Measurements from ENCODE around the gene GALNT15. TPM values are rescaled to one million over a fixed set of nuclear protein-coding genes. Genes with fewer than 3 reads are reported as not detected.

GALNT15 gene
- total RNA-seq, 2 experiments from 2014 or later, result not detected

DNA sequence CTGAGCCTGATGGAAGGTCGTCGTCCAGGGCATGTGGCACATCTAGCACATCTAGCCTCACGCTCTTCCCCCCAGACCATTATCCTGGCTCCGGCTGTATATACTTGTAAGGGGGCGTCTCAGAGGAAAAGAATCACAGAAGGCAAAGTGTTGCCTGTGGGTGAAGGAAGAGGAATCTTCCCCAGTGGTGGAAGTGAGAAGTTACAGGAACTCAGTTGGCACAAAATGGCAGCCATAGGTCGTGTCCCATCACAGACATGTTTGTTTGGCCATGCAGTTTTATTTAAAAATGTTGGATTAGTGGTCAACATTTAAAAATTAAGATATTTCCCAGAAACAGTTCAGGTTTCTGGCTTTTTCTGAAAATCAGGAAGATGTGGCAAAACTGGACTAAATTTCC, 13.6 kb downstream of the GALNT15 start:
- Mint-ChIP-seq H3K4me1 (ENCODE audit: low read depth) (no peaks in the 10 kb centered on the region), H3K4me3 (no peak overlapping the region), H3K27me3 (peaks cover 4% of the 10 kb centered on the region), H3K27ac (no peak overlapping the region), H3K36me3 (ENCODE audit: low read depth) (no peaks in the 10 kb centered on the region), H3K9me3 (no peaks in the 10 kb centered on the region)
- POLR2A ChIA-PET, result no interaction called here
- Histone ChIP-seq H3K36me3 (ENCODE audit: insufficient read depth, low read length) (no peaks in the 10 kb centered on the region), H3K4me3 (ENCODE audit: low read length) (no peak overlapping the region), H3K27ac (ENCODE audit: low read depth in 1 of 2, low read length in 2 of 2) (no peak overlapping the region), H3K9me3 (ENCODE audit: control insufficient read depth in 1 of 2, insufficient read depth in 1 of 2, low read length in 2 of 2) (no peaks in the 10 kb centered on the region), H3K4me1 (ENCODE audit: insufficient read depth, low read length) (no peaks in the 10 kb centered on the region), H3K27me3 (ENCODE audit: control insufficient read depth in 1 of 2, insufficient read depth in 2 of 2, low read length in 2 of 2) (no peaks in the 10 kb centered on the region)
- no peak for DNase-seq
- intact Hi-C loops (cut with DNase I, micrococcal nuclease), result no loop called here
- CTCF ChIA-PET, result no interaction called here
- TF ChIP-seq, protein P1, sequence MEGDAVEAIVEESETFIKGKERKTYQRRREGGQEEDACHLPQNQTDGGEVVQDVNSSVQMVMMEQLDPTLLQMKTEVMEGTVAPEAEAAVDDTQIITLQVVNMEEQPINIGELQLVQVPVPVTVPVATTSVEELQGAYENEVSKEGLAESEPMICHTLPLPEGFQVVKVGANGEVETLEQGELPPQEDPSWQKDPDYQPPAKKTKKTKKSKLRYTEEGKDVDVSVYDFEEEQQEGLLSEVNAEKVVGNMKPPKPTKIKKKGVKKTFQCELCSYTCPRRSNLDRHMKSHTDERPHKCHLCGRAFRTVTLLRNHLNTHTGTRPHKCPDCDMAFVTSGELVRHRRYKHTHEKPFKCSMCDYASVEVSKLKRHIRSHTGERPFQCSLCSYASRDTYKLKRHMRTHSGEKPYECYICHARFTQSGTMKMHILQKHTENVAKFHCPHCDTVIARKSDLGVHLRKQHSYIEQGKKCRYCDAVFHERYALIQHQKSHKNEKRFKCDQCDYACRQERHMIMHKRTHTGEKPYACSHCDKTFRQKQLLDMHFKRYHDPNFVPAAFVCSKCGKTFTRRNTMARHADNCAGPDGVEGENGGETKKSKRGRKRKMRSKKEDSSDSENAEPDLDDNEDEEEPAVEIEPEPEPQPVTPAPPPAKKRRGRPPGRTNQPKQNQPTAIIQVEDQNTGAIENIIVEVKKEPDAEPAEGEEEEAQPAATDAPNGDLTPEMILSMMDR (IDR thresholded peaks at IDR 0.05), result no peak
- no peak for ATAC-seq (ENCODE audit: poor library complexity)

DNA sequence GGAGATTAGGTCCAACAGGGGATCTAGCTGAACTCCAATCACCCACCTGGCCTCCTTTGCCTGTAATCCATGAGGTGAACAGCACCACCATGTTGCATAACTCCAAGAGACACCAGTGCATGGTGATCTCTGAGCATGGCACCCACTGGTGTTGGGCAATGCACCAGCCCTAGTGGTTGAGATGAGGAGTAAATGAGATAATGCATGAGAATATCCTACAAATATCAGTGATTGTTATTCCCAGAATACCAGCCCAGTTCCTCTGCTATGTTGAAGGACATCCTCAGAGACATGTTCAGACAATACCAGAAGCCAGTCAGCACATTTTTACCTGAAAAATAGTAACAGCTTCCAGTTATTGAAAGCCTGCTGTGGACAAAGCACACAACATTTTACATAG, 14.7 kb downstream of the GALNT15 start:
- intact Hi-C loops (cut with DNase I, micrococcal nuclease), result no loop called here

DNA sequence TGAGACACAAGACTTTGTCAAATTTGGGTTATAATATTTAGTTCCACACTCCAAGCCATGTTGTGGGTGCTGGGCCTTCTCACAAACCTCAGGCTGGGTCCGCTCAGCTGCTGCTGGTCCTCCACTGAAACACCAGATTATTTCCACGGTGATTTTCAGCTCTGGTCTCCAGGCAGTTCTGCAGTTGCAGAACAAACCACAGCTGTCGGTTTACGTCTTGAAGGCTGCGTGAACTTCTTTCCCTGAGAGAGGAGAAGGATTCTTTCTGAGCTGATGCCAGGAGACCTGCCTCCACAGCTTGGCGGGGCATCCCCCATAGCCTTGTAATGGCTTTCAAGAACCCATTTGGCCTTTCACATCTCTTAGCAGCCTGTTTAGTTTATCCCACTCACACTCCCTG, 16.2 kb downstream of the GALNT15 start:
- H3K36me3 Mint-ChIP-seq (ENCODE audit: low read depth), result no peaks in the 10 kb centered on the region
- H3K27ac ChIP-seq (ENCODE audit: low read depth in 1 of 2, low read length in 2 of 2), result no peak overlapping the region
- no peaks in the 10 kb centered on the region for H3K27me3 ChIP-seq (ENCODE audit: control insufficient read depth in 1 of 2, insufficient read depth in 2 of 2, low read length in 2 of 2)
- ATAC-seq (ENCODE audit: poor library complexity) (no peak), DNase-seq (no peak)
- no peak overlapping the region for H3K4me3 ChIP-seq (ENCODE audit: low read length)
- no peaks in the 10 kb centered on the region for H3K9me3 ChIP-seq (ENCODE audit: control insufficient read depth in 1 of 2, insufficient read depth in 1 of 2, low read length in 2 of 2)
- no peaks in the 10 kb centered on the region for H3K4me1 ChIP-seq (ENCODE audit: insufficient read depth, low read length)
- TF ChIP-seq, protein P1 (IDR thresholded peaks at IDR 0.05), result no peak
- H3K36me3 ChIP-seq (ENCODE audit: insufficient read depth, low read length), result no peaks in the 10 kb centered on the region
- POLR2A ChIA-PET, result no interaction called here
- intact Hi-C loops (cut with DNase I, micrococcal nuclease), result no loop called here
- H3K9me3 Mint-ChIP-seq, result no peaks in the 10 kb centered on the region
- CTCF ChIA-PET, result no interaction called here
- H3K4me3 Mint-ChIP-seq, result no peak overlapping the region
- H3K4me1 Mint-ChIP-seq (ENCODE audit: low read depth), result no peaks in the 10 kb centered on the region
- no peak overlapping the region for H3K27ac Mint-ChIP-seq
- peaks cover 4% of the 10 kb centered on the region for H3K27me3 Mint-ChIP-seq

More for the DNA sequence above, 14.7 kb downstream of the GALNT15 start:
- ATAC-seq (ENCODE audit: poor library complexity), result no peak
- H3K9me3 Mint-ChIP-seq, result no peaks in the 10 kb centered on the region
- no peaks in the 10 kb centered on the region for H3K36me3 Mint-ChIP-seq (ENCODE audit: low read depth)
- H3K4me1 Mint-ChIP-seq (ENCODE audit: low read depth), result no peaks in the 10 kb centered on the region
- H3K27ac ChIP-seq (ENCODE audit: low read depth in 1 of 2, low read length in 2 of 2), result no peak overlapping the region
- H3K36me3 ChIP-seq (ENCODE audit: insufficient read depth, low read length), result no peaks in the 10 kb centered on the region
- no peaks in the 10 kb centered on the region for H3K9me3 ChIP-seq (ENCODE audit: control insufficient read depth in 1 of 2, insufficient read depth in 1 of 2, low read length in 2 of 2)
- ChIA-PET CTCF (interaction anchor here (0.6 kb wide), 1 partner anchor 164 kb away, joined by 3 read pairs; no protein-coding TSS in a partner anchor), POLR2A (no interaction called here)
- TF ChIP-seq, protein P1 (IDR thresholded peaks at IDR 0.05), result no peak
- no peaks in the 10 kb centered on the region for H3K4me1 ChIP-seq (ENCODE audit: insufficient read depth, low read length)
- no peak overlapping the region for H3K27ac Mint-ChIP-seq
- no peaks in the 10 kb centered on the region for H3K27me3 ChIP-seq (ENCODE audit: control insufficient read depth in 1 of 2, insufficient read depth in 2 of 2, low read length in 2 of 2)
- peaks cover 4% of the 10 kb centered on the region for H3K27me3 Mint-ChIP-seq
- DNase-seq, result no peak
- no peak overlapping the region for H3K4me3 ChIP-seq (ENCODE audit: low read length)
- no peak overlapping the region for H3K4me3 Mint-ChIP-seq
